HepG2 (cell line): ENCODE data around the gene ZNF440. TPM values are rescaled to one million over a fixed set of nuclear protein-coding genes. Genes with fewer than 3 reads are reported as not detected.

Experiments used
- AHR ChIP-seq: IDR thresholded peaks from 2 replicates; pipeline ENCODE4 v1.6.1; 2018; ENCODE audit warnings: missing genetic modification reagents, missing compliant biosample characterization
- HHEX ChIP-seq: IDR thresholded peaks from 2 replicates; pipeline ENCODE4 v1.6.1; 2016; ENCODE audit warnings: control low read depth
- HMG20A ChIP-seq: IDR thresholded peaks from 2 replicates; pipeline ENCODE4 v1.6.1; 2016; ENCODE audit warnings: borderline replicate concordance
- MXD4 ChIP-seq: IDR thresholded peaks from 2 replicates; pipeline ENCODE4 v1.6.1; 2016; ENCODE audit warnings: mild to moderate bottlenecking, missing biosample characterization, missing genetic modification reagents
- NFYB ChIP-seq: sonication (generic); formaldehyde crosslinking; IDR thresholded peaks from 2 replicates; pipeline ENCODE4 v1.4.0; 2020; ENCODE audit warnings: missing genetic modification reagents
- PCBP1 ChIP-seq: fragments of 200-400 bp; formaldehyde crosslinking; IDR thresholded peaks from 2 replicates; pipeline ENCODE4 v1.6.1; 2017; ENCODE audit warnings: mild to moderate bottlenecking, low read depth, low read length, borderline replicate concordance
- RBFOX2 ChIP-seq: fragments of 200-400 bp; formaldehyde crosslinking; IDR thresholded peaks from 2 replicates; pipeline ENCODE4 v1.6.1; 2017; ENCODE audit warnings: low read depth, mild to moderate bottlenecking, low read length
- RFX1 ChIP-seq: fragments of 450-650 bp; IDR thresholded peaks from 2 replicates; pipeline ENCODE4 v1.6.1; 2017
- TRIM24 ChIP-seq: sonication (generic); formaldehyde crosslinking; IDR thresholded peaks from 2 replicates; pipeline ENCODE4 v1.8.0; 2022; ENCODE audit warnings: mild to moderate bottlenecking, missing genetic modification reagents
- ZFAT ChIP-seq: sonication (generic); formaldehyde crosslinking; conservative IDR thresholded peaks from 2 replicates; pipeline ENCODE4 v1.8.1; 2023; ENCODE audit warnings: missing genetic modification reagents, inconsistent platforms
- ZNF205 ChIP-seq: IDR thresholded peaks from 2 replicates; pipeline ENCODE4 v1.6.1; 2018; ENCODE audit warnings: missing biosample characterization, missing genetic modification reagents
- ZNF460 ChIP-seq: sonication (generic); formaldehyde crosslinking; IDR thresholded peaks from 2 replicates; pipeline ENCODE4 v1.5.1; 2020; ENCODE audit warnings: missing genetic modification reagents, mild to moderate bottlenecking, borderline replicate concordance
- ZNF546 ChIP-seq: sonication (generic); formaldehyde crosslinking; conservative IDR thresholded peaks from 2 replicates; pipeline ENCODE4 v1.8.1; 2023; ENCODE audit warnings: mild to moderate bottlenecking, missing genetic modification reagents
- ZNF569 ChIP-seq: sonication (generic); formaldehyde crosslinking; IDR thresholded peaks from 2 replicates; pipeline ENCODE4 v1.5.0; 2020; ENCODE audit warnings: mild to moderate bottlenecking, missing genetic modification reagents, moderate library complexity, borderline replicate concordance
- ZNF615 ChIP-seq: sonication (generic); formaldehyde crosslinking; IDR thresholded peaks from 2 replicates; pipeline ENCODE4 v1.5.0; 2020; ENCODE audit warnings: mild to moderate bottlenecking, missing genetic modification reagents, borderline replicate concordance
- ZNF75D ChIP-seq: sonication (generic); formaldehyde crosslinking; IDR thresholded peaks from 2 replicates; pipeline ENCODE4 v1.8.1; 2023; ENCODE audit warnings: missing genetic modification reagents, mild to moderate bottlenecking, borderline replicate concordance
- ZNF850 ChIP-seq: sonication (generic); formaldehyde crosslinking; conservative IDR thresholded peaks from 2 replicates; pipeline ENCODE4 v1.9.0; 2021; ENCODE audit warnings: mild to moderate bottlenecking, missing genetic modification reagents
- ZSCAN25 ChIP-seq: sonication (generic); formaldehyde crosslinking; IDR thresholded peaks from 2 replicates; pipeline ENCODE4 v1.8.0; 2022; ENCODE audit warnings: mild to moderate bottlenecking, missing genetic modification reagents
- polyA plus RNA-seq, 8 experiments: library from polyadenylated mRNA; depleted of rRNA in 3 of 8; stranded (reverse) in 7 of 8; unstranded in 1 of 8; fragments of >200 nt; fragmentation: Illumina TruSeq in 4 of 8; extraction: Trizol in 4 of 8; gene quantifications; 2 replicates each; pipeline versions ENCODE4 v1.2.1 to v1.2.3, GENCODE V29; 2011 to 2016; ENCODE audit warnings: low read depth in 4 of 8, missing spikeins in 1 of 8, mixed read lengths in 1 of 8; ENCODE audit not compliant: insufficient read depth in 1 of 8
- total RNA-seq, 5 experiments: library from RNA; depleted of rRNA; stranded (reverse); fragments of >200 nt; fragmentation: Illumina TruSeq; extraction: Trizol; gene quantifications; 2 replicates each; pipeline ENCODE4 v1.2.3, GENCODE V29; 2016; ENCODE audit warnings: low read depth in 1 of 5
- TF ChIP-seq, protein P1 (sequence below): sonication (generic); formaldehyde crosslinking; IDR thresholded peaks from 2 replicates; pipeline ENCODE4 v1.4.0; 2020; ENCODE audit warnings: mild to moderate bottlenecking, missing genetic modification reagents
- TF ChIP-seq, protein P2 (sequence below): IDR thresholded peaks from 2 replicates; pipeline ENCODE4 v1.6.1; 2016; ENCODE audit warnings: mild to moderate bottlenecking
- TF ChIP-seq, protein P3 (sequence below): sonication (generic); formaldehyde crosslinking; IDR thresholded peaks from 2 replicates; pipeline ENCODE4 v1.4.0; 2020; ENCODE audit warnings: missing genetic modification reagents, borderline replicate concordance

ZNF440 gene
- total and polyA plus RNA-seq, 2 of the 13 experiments (the other 11 are each of a cell fraction or from before 2014, with no cell fraction given), result 2.7 to 12.4 TPM

DNA sequence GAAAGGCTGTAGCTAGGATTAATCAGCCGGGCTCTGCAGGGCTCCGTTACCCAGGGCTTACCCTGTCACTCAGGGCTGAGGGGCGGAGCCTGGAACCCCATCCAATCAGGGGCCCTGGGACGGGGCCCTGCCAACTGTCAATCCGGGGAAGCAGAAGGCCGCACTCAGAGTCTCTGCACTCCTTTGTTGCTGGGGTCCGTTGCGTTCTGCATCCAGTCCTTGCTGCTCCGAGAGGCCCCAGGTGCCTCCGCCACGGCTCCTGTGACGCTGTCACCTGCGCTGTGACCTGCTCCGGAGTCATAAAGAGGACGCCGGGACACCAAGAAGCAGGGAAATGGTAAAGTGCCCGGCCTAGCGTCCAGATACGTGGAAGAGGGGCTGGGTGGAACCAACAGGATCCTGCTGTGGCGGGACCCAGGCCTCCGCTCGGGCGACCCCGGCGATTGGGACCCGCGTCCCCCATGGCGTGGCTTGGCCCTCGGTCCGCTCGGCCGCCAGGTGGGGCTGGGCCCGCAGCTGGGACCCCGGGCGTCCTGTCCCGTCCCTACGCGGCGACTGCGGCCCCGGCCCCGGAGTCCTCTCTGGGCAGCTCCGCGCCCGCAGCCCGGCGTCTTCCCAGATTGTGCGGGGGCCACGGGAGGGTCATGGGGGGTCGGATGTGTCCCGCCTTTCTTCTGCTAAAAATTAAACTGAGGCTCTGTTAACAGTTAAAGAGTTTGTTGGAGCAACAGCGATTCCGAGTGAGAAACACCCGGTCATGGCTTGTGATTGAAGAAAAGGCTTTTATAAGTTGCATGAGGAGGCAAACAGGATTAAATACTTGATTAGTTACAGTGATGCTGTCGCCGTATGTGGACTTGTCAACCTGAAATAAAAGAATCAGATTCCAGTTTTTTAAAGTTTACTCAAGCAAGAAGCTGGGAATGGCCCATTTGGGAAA lies 15.4 kb upstream of the ZNF440 start, which contains the start of gene ZNF491 (continued):
- TF ChIP-seq, protein P1, sequence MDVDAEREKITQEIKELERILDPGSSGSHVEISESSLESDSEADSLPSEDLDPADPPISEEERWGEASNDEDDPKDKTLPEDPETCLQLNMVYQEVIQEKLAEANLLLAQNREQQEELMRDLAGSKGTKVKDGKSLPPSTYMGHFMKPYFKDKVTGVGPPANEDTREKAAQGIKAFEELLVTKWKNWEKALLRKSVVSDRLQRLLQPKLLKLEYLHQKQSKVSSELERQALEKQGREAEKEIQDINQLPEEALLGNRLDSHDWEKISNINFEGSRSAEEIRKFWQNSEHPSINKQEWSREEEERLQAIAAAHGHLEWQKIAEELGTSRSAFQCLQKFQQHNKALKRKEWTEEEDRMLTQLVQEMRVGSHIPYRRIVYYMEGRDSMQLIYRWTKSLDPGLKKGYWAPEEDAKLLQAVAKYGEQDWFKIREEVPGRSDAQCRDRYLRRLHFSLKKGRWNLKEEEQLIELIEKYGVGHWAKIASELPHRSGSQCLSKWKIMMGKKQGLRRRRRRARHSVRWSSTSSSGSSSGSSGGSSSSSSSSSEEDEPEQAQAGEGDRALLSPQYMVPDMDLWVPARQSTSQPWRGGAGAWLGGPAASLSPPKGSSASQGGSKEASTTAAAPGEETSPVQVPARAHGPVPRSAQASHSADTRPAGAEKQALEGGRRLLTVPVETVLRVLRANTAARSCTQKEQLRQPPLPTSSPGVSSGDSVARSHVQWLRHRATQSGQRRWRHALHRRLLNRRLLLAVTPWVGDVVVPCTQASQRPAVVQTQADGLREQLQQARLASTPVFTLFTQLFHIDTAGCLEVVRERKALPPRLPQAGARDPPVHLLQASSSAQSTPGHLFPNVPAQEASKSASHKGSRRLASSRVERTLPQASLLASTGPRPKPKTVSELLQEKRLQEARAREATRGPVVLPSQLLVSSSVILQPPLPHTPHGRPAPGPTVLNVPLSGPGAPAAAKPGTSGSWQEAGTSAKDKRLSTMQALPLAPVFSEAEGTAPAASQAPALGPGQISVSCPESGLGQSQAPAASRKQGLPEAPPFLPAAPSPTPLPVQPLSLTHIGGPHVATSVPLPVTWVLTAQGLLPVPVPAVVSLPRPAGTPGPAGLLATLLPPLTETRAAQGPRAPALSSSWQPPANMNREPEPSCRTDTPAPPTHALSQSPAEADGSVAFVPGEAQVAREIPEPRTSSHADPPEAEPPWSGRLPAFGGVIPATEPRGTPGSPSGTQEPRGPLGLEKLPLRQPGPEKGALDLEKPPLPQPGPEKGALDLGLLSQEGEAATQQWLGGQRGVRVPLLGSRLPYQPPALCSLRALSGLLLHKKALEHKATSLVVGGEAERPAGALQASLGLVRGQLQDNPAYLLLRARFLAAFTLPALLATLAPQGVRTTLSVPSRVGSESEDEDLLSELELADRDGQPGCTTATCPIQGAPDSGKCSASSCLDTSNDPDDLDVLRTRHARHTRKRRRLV (CRISPR knock-in tag), result no peak
- TF ChIP-seq ZNF569 (CRISPR knock-in tag) (no peak), ZSCAN25 (CRISPR knock-in tag) (0 out of 2 replicates have a peak, but pooled peaks have one; percentile 28), TRIM24 (CRISPR knock-in tag) (no peak), MXD4 (0 out of 2 replicates have a peak, but pooled peaks have one; percentile 14), ZNF615 (no peak), ZNF850 (CRISPR knock-in tag) (no peak), NFYB (CRISPR knock-in tag) (peak; percentile 85), ZNF460 (no peak), AHR (peak; percentile 77; the same call in 1 of the 2 replicates), ZNF546 (no peak), RBFOX2 (peak; percentile 61), HHEX (no peak), HMG20A (no peak), RFX1 (no peak; the same call in 1 of the 2 replicates), PCBP1 (no peak), ZNF75D (CRISPR knock-in tag) (no peak), ZFAT (CRISPR knock-in tag) (0 out of 2 replicates have a peak, but pooled peaks have one; percentile 56), ZNF205 (CRISPR knock-in tag) (peak; percentile 26; the same call in 1 of the 2 replicates)
- TF ChIP-seq, protein P2, sequence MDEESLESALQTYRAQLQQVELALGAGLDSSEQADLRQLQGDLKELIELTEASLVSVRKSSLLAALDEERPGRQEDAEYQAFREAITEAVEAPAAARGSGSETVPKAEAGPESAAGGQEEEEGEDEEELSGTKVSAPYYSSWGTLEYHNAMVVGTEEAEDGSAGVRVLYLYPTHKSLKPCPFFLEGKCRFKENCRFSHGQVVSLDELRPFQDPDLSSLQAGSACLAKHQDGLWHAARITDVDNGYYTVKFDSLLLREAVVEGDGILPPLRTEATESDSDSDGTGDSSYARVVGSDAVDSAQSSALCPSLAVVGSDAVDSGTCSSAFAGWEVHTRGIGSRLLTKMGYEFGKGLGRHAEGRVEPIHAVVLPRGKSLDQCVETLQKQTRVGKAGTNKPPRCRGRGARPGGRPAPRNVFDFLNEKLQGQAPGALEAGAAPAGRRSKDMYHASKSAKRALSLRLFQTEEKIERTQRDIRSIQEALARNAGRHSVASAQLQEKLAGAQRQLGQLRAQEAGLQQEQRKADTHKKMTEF (CRISPR knock-in tag), result peak; percentile 65; the same call in 1 of the 2 replicates
- TF ChIP-seq, protein P3, sequence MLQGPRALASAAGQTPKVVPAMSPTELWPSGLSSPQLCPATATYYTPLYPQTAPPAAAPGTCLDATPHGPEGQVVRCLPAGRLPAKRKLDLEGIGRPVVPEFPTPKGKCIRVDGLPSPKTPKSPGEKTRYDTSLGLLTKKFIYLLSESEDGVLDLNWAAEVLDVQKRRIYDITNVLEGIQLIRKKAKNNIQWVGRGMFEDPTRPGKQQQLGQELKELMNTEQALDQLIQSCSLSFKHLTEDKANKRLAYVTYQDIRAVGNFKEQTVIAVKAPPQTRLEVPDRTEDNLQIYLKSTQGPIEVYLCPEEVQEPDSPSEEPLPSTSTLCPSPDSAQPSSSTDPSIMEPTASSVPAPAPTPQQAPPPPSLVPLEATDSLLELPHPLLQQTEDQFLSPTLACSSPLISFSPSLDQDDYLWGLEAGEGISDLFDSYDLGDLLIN (CRISPR knock-in tag), result no peak
